K562 (cell line): ENCODE measurements around the gene B3GALT5. TPM values are rescaled to one million over a fixed set of nuclear protein-coding genes. Genes with fewer than 3 reads are reported as not detected.

Experiments
- ATAC-seq: fragments of 200-7000 bp; cut with Tn5 transposase; 3 replicates; pipeline ENCODE4 v1.9.1; 2020; ENCODE audit warnings: moderate library complexity
- BruUV-seq: library from RNA; stranded (reverse); fragments of 400-500 nt; replicated peaks from 2 replicates; lab custom pipeline; 2021; lab: Mats Ljungman, UMichigan
- CTCF ChIA-PET: fragments of 300-600 bp; formaldehyde crosslinking; extraction: SDS; loops from one replicate; lab custom pipeline; 2021; ENCODE audit warnings: low intra/inter-chr PET ratio; lab: Yijun Ruan, JAX
- POLR2A ChIA-PET: fragments of 300-600, 350-650 bp; sonication (Branson Sonifier 250); formaldehyde crosslinking; extraction: SDS; loops from one replicate; lab custom pipeline; 2021; ENCODE audit warnings: antibody characterized with exemption, inconsistent platforms; lab: Yijun Ruan, JAX
- DNase-seq, 4 experiments: peaks; one replicate each; pipeline versions ENCODE4 v3.0.0 to v3.0.0-alpha.2; 2011 to 2018; ENCODE audit warnings: low spot score in 3 of 4, mixed read lengths in 3 of 4; ENCODE audit errors: extremely low read depth in 1 of 4
- FAIRE-seq: peaks from 2 replicates; lab custom pipeline; 2011; peaks lifted over from hg19 to GRCh38; lab: Jason Lieb, UNC
- H2AFZ ChIP-seq: 2 replicates; pipeline ENCODE4 v1.6.0; 2011; ENCODE audit warnings: low read depth, low read length, control low read depth, inconsistent platforms
- H3K27ac ChIP-seq: fragments of 200-600 bp; 3 replicates; pipeline ENCODE4 v1.8.0; 2011; ENCODE audit warnings: low read depth, mild to moderate bottlenecking, control low read depth, inconsistent platforms, low read length, moderate library complexity, mixed read lengths; ENCODE audit errors: extremely low read depth
- H3K27me3 ChIP-seq, 2 experiments: fragments of 300-600 bp in 1 of 2; 2 replicates in 1 of 2; 3 replicates in 1 of 2; pipeline versions ENCODE4 v1.6.0 to v1.8.0; 2011; ENCODE audit warnings: inconsistent platforms in 2 of 2, low read length in 2 of 2, mild to moderate bottlenecking in 1 of 2, mixed read lengths in 1 of 2, moderate library complexity in 1 of 2; ENCODE audit not compliant: control insufficient read depth in 2 of 2, insufficient read depth in 2 of 2
- H3K36me3 ChIP-seq: fragments of 300-600 bp; 3 replicates; pipeline ENCODE4 v1.8.0; 2011; ENCODE audit warnings: mild to moderate bottlenecking, low read length, inconsistent platforms; ENCODE audit not compliant: control insufficient read depth, insufficient read depth
- H3K4me1 ChIP-seq, 2 experiments: fragments of 200-600 bp in 1 of 2; replicated peaks in 1 of 2; 2 replicates in 1 of 2; 3 replicates in 1 of 2; pipeline versions ENCODE4 v1.5.1 to v1.8.0; 2011; ENCODE audit warnings: inconsistent platforms in 2 of 2, low read length in 2 of 2, mild to moderate bottlenecking in 1 of 2, mixed read lengths in 1 of 2, moderate library complexity in 1 of 2; ENCODE audit not compliant: control insufficient read depth in 2 of 2, insufficient read depth in 2 of 2
- H3K4me2 ChIP-seq: 2 replicates; pipeline ENCODE4 v1.6.1; 2011; ENCODE audit warnings: low read length, control low read depth, inconsistent platforms, mixed read lengths; ENCODE audit not compliant: insufficient read depth
- H3K4me3 ChIP-seq: fragments of 200-600 bp; sonication (generic), shearing (Covaris generic); 2 replicates; pipeline ENCODE4 v1.5.1; 2016; ENCODE audit warnings: control low read depth, inconsistent platforms
- H3K79me2 ChIP-seq: fragments of 200-600 bp; 3 replicates; pipeline ENCODE4 v1.8.0; 2011; ENCODE audit warnings: low read length, inconsistent platforms; ENCODE audit not compliant: control insufficient read depth, insufficient read depth
- H3K9ac ChIP-seq, 2 experiments: 2 replicates each; pipeline versions ENCODE4 v1.6.0 to v1.6.1; 2011; ENCODE audit warnings: low read depth in 2 of 2, low read length in 2 of 2, control low read depth in 1 of 2, inconsistent platforms in 1 of 2, mild to moderate bottlenecking in 1 of 2, mixed read lengths in 1 of 2; ENCODE audit not compliant: insufficient read depth in 1 of 2
- H3K9me1 ChIP-seq: one replicate; pipeline ENCODE4 v1.6.0; 2011; ENCODE audit warnings: inconsistent platforms, mild to moderate bottlenecking, low read length, moderate library complexity; ENCODE audit not compliant: control insufficient read depth, insufficient read depth
- H3K9me3 ChIP-seq: replicated peaks from 2 replicates; pipeline ENCODE4 v1.5.1; 2011; ENCODE audit warnings: low read depth, low read length, inconsistent platforms; ENCODE audit not compliant: control insufficient read depth, insufficient read depth
- H4K20me1 ChIP-seq: replicated peaks from 2 replicates; pipeline ENCODE4 v1.6.1; 2011; ENCODE audit warnings: low read length, inconsistent platforms, mixed read lengths; ENCODE audit not compliant: control insufficient read depth, insufficient read depth
- ATF7 ChIP-seq: fragments of 450-650 bp; IDR thresholded peaks from 2 replicates; pipeline ENCODE4 v1.7.1; 2014; ENCODE audit warnings: mild to moderate bottlenecking, moderate library complexity
- BMI1 ChIP-seq: fragments of 150-350 bp; IDR thresholded peaks from 2 replicates; pipeline ENCODE4 v1.6.1; 2014; ENCODE audit warnings: low read length
- CBX2 ChIP-seq: fragments of 200-600 bp; sonication (generic); IDR thresholded peaks from one replicate; pipeline ENCODE4 v1.6.1; 2012; ENCODE audit warnings: mild to moderate bottlenecking, low read length, inconsistent platforms; ENCODE audit not compliant: insufficient read depth, poor library complexity, severe bottlenecking
- CHCHD3 ChIP-seq: fragments of 250-450 bp; sonication (Bioruptor Pico); IDR thresholded peaks from 2 replicates; pipeline ENCODE4 v2.1.2; 2022; ENCODE audit warnings: mild to moderate bottlenecking
- DIDO1 ChIP-seq: fragments of 450-650 bp; IDR thresholded peaks from 2 replicates; pipeline ENCODE4 v1.6.1; 2016; ENCODE audit warnings: low read depth, missing biosample characterization, missing genetic modification characterization
- EGR1 ChIP-seq: fragments of 450-650 bp; conservative IDR thresholded peaks from 2 replicates; pipeline ENCODE4 v1.6.1; 2017; ENCODE audit warnings: mild to moderate bottlenecking
- ERF ChIP-seq: fragments of 450-650 bp; formaldehyde crosslinking; IDR thresholded peaks from 2 replicates; pipeline ENCODE4 v1.4.0; 2020; ENCODE audit warnings: mild to moderate bottlenecking, mixed read lengths
- ETV6 ChIP-seq, 3 experiments: fragments of 150-350 bp in 1 of 3; sonication (generic) in 1 of 3; formaldehyde crosslinking in 1 of 3; IDR thresholded peaks; 2 replicates each; pipeline versions ENCODE4 v1.6.1 to v1.8.0; 2014 to 2022; ENCODE audit warnings: borderline replicate concordance in 2 of 3, low read depth in 2 of 3, antibody characterized with exemption in 1 of 3, low read length in 1 of 3, mild to moderate bottlenecking in 1 of 3, missing genetic modification reagents in 1 of 3
- FOXJ2 ChIP-seq: fragments of 200-800 bp; sonication (Bioruptor generic); IDR thresholded peaks from 2 replicates; pipeline ENCODE4 v1.6.1; 2016; ENCODE audit warnings: missing genetic modification characterization, missing compliant biosample characterization
- FOXM1 ChIP-seq, 2 experiments: fragments of 450-650 bp in 1 of 2; sonication (generic) in 1 of 2; formaldehyde crosslinking in 1 of 2; IDR thresholded peaks; 2 replicates each; pipeline versions ENCODE4 v1.6.1 to v1.9.0; 2017 to 2022; ENCODE audit warnings: low read depth in 2 of 2, mild to moderate bottlenecking in 2 of 2, missing genetic modification reagents in 1 of 2, moderate library complexity in 1 of 2
- GTF2E2 ChIP-seq: fragments of 200-800 bp; sonication (Bioruptor generic); IDR thresholded peaks from 2 replicates; pipeline ENCODE4 v1.6.1; 2016; ENCODE audit warnings: missing genetic modification characterization, missing compliant biosample characterization
- NRF1 ChIP-seq, 2 experiments: fragments of 450-650 bp; IDR thresholded peaks in 1 of 2; conservative IDR thresholded peaks in 1 of 2; 2 replicates each; pipeline ENCODE4 v1.6.1; 2014; ENCODE audit warnings: mild to moderate bottlenecking in 2 of 2
- PHB2 ChIP-seq: fragments of 450-650 bp; IDR thresholded peaks from 2 replicates; pipeline ENCODE4 v1.6.1; 2017; ENCODE audit warnings: low read depth
- RFX7 ChIP-seq: fragments of 250-450 bp; sonication (Bioruptor Pico); IDR thresholded peaks from 2 replicates; pipeline ENCODE4 v1.5.1; 2021; ENCODE audit warnings: mild to moderate bottlenecking
- SREBF1 ChIP-seq: fragments of 150-350 bp; IDR thresholded peaks from 2 replicates; pipeline ENCODE4 v1.6.1; 2014; ENCODE audit warnings: antibody characterized with exemption, low read depth, low read length, borderline replicate concordance
- SRF ChIP-seq, 2 experiments: fragments of 250-450, 450-650 bp in 1 of 2; sonication (Bioruptor Pico) in 1 of 2; sonication (generic) in 1 of 2; formaldehyde crosslinking; IDR thresholded peaks; 2 replicates each; pipeline versions ENCODE4 v1.5.0 to v1.5.1; 2020 to 2022; ENCODE audit warnings: mild to moderate bottlenecking in 1 of 2, missing genetic modification reagents in 1 of 2
- SUPT5H ChIP-seq: fragments of 450-650 bp; IDR thresholded peaks from 2 replicates; pipeline ENCODE4 v1.6.1; 2016
- TARDBP ChIP-seq: fragments of 450-650 bp; IDR thresholded peaks from 2 replicates; pipeline ENCODE4 v1.6.1; 2016
- ZC3H4 ChIP-seq: sonication (generic); formaldehyde crosslinking; IDR thresholded peaks from 2 replicates; pipeline ENCODE4 v1.9.0; 2021; ENCODE audit warnings: missing genetic modification reagents, borderline replicate concordance
- ZNF12 ChIP-seq: sonication (generic); formaldehyde crosslinking; IDR thresholded peaks from 2 replicates; pipeline ENCODE4 v1.4.0; 2020; ENCODE audit warnings: mild to moderate bottlenecking, missing genetic modification reagents
- ZNF124 ChIP-seq: sonication (generic); formaldehyde crosslinking; IDR thresholded peaks from 2 replicates; pipeline ENCODE4 v1.8.1; 2022; ENCODE audit warnings: missing genetic modification reagents
- WGBS: fragments of 100-300 bp; shearing (Covaris generic); methylation state at CpG from one replicate; pipeline ENCODE4 v1.1.6; 2016; ENCODE audit warnings: low coverage, mixed read lengths; ENCODE audit not compliant: insufficient coverage; ENCODE audit errors: missing lambda C conversion rate; 5-methylcytosine and 5-hydroxymethylcytosine counted together
- in situ Hi-C: fragments of 300-500 bp; cut with MboI; formaldehyde crosslinking; loops from 4 replicates; pipeline ENCODE4 v1.15.0; 2018; ENCODE audit warnings: inconsistent platforms, mixed read lengths
- intact Hi-C: fragments of 100-400 bp; cut with micrococcal nuclease; formaldehyde crosslinking; loops from 2 replicates; pipeline ENCODE4 v1.14.2; 2022
- polyA plus RNA-seq, 8 experiments: library from polyadenylated mRNA; depleted of rRNA in 4 of 8; stranded (reverse) in 5 of 8; unstranded in 3 of 8; fragments of >200 nt; fragmentation: Nextera tagmentation in 2 of 8; fragmentation: Illumina TruSeq in 1 of 8; extraction: Ambion mirVana in 2 of 8; extraction: Trizol in 1 of 8; gene quantifications; 2 replicates each; pipeline versions ENCODE4 v1.2.1 to v1.2.3, GENCODE V29; 2011 to 2014; ENCODE audit warnings: inconsistent platforms in 1 of 8, missing spikeins in 1 of 8
- total RNA-seq, 7 experiments: library from RNA; depleted of rRNA in 6 of 7; stranded (reverse); fragments of >200 nt in 6 of 7; fragmentation: Illumina TruSeq in 2 of 7; extraction: Trizol in 2 of 7; gene quantifications; 2 replicates each; pipeline versions ENCODE4 v1.2.1 to v1.2.3, GENCODE V29; 2011 to 2021; ENCODE audit warnings: low replicate concordance in 1 of 7
- TF ChIP-seq, protein P1 (sequence below): fragments of 250-450 bp; sonication (Bioruptor Pico); IDR thresholded peaks from 2 replicates; pipeline ENCODE4 v1.4.0; 2020; ENCODE audit warnings: mild to moderate bottlenecking, moderate library complexity

B3GALT5 gene
- total and polyA plus RNA-seq, 9 of the 15 experiments (the other 6 are each of a cell fraction or from before 2014, with no cell fraction given), result 0.02 TPM; not detected in 8

DNA sequence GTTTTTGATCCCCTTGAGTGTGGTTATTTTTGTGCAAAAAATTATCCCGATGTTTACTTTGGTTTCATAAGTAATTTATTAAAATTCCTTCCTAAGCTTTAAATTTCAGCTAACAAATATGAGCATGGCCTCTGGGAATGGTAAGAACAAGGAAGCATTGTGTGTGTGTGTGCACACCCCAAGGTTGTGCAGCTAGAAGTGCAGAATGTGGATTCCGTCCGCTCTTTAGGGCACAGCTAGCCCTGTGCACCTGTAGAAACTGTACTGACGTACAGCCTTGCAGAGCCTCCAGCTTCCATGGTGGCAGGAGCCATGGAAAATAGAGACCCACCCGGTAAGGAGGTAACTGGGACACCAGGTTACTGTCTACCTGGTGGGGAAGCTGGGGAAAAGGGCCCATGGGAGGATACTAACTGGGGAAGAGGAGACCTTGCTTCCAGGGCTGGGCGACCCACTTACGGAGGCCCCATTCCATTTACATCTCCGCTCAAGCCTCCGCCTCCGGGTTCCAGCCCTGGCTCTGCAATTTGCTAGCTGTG lies 54.7 kb downstream of the B3GALT5 start (continued):
- no peak for TF ChIP-seq CBX2
- no peak for TF ChIP-seq TARDBP
- TF ChIP-seq ZNF124 (CRISPR knock-in tag), result no peak
- no peak for TF ChIP-seq SUPT5H
- no peak for TF ChIP-seq ATF7
- no peak for TF ChIP-seq RFX7 (CRISPR knock-in tag)
- TF ChIP-seq SRF (CRISPR knock-in tag; IDR thresholded peaks at IDR 0.05), result no peak

DNA sequence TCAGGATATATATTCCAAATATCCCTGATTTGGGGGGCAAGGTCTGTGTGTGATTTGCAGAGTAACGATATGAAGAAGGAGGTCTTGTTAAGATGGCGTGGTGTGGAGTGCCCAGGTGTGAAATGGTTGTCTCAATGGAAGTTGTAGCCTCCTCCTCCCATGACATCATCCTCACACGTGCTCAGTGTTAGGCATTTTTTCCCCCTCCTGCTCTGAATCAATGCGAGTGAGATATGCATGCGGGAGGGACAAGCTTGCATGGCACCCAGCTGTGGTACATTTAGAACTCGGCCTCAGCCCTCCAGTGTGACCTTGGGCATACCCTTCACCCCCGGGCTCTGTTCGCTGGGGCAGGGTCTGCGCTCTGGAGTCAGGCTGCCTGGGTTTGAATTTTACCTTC lies 55.6 kb downstream of the B3GALT5 start:
- ATAC-seq (no peak), FAIRE-seq (no peak), DNase-seq (no peak)
- ChIA-PET CTCF (no interaction called here), POLR2A (no interaction called here)
- Histone ChIP-seq H3K4me1 (no peaks in the 10 kb centered on the region), H4K20me1 (no peaks in the 10 kb centered on the region), H3K27ac (no peak overlapping the region), H2AFZ (no peak overlapping the region), H3K4me3 (no peak overlapping the region), H3K9me1 (no peaks in the 10 kb centered on the region), H3K79me2 (no peaks in the 10 kb centered on the region), H3K9ac (no peak overlapping the region), H3K36me3 (no peaks in the 10 kb centered on the region), H3K27me3 (peaks cover 24 to 46% of the 10 kb centered on the region in 2 experiments), H3K9me3 (no peaks in the 10 kb centered on the region), H3K4me2 (no peak overlapping the region)
- in situ Hi-C loops (no loop called here), intact Hi-C loops (no loop called here)
- WGBS, result 0% methylated on average over 9 of the region's 9 CpGs
- BruUV-seq, result no TSS peak
- TF ChIP-seq FOXM1 (IDR thresholded peaks at IDR 0.05; ENCODE audit: low read depth) (no peak), FOXM1 (CRISPR knock-in tag; IDR thresholded peaks at IDR 0.05; ENCODE audit: low read depth) (no peak), EGR1 (no peak), BMI1 (no peak), ZC3H4 (CRISPR knock-in tag) (no peak), GTF2E2 (no peak), FOXJ2 (tag) (no peak), PHB2 (no peak), ETV6 (IDR thresholded peaks at IDR 0.05; ENCODE audit: borderline replicate concordance in 1 of 2, low read depth in 2 of 2, low read length in 1 of 2) (no peak), ETV6 (CRISPR knock-in tag; IDR thresholded peaks at IDR 0.05; ENCODE audit: borderline replicate concordance) (no peak), DIDO1 (no peak), ERF (CRISPR knock-in tag) (no peak), SREBF1 (no peak), NRF1 (conservative IDR thresholded peaks at IDR 0.05 in 1 of 2, IDR thresholded peaks at IDR 0.05 in 1 of 2) (no peak), CHCHD3 (no peak), ZNF12 (no peak)
- TF ChIP-seq, protein P1, sequence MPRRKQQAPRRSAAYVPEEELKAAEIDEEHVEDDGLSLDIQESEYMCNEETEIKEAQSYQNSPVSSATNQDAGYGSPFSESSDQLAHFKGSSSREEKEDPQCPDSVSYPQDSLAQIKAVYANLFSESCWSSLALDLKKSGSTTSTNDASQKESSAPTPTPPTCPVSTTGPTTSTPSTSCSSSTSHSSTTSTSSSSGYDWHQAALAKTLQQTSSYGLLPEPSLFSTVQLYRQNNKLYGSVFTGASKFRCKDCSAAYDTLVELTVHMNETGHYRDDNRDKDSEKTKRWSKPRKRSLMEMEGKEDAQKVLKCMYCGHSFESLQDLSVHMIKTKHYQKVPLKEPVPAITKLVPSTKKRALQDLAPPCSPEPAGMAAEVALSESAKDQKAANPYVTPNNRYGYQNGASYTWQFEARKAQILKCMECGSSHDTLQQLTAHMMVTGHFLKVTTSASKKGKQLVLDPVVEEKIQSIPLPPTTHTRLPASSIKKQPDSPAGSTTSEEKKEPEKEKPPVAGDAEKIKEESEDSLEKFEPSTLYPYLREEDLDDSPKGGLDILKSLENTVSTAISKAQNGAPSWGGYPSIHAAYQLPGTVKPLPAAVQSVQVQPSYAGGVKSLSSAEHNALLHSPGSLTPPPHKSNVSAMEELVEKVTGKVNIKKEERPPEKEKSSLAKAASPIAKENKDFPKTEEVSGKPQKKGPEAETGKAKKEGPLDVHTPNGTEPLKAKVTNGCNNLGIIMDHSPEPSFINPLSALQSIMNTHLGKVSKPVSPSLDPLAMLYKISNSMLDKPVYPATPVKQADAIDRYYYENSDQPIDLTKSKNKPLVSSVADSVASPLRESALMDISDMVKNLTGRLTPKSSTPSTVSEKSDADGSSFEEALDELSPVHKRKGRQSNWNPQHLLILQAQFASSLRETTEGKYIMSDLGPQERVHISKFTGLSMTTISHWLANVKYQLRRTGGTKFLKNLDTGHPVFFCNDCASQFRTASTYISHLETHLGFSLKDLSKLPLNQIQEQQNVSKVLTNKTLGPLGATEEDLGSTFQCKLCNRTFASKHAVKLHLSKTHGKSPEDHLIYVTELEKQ (CRISPR knock-in tag), result no peak
